T-helper 1 cell treated with Interleukin-12 subunit alpha and Interleukin-12 subunit beta and Interleukin-4 antibody, amounts not matched to agents 30 ng/mL and 1 ng/mL, for 36 hours (primary cell): ENCODE results near the gene LYPLA2. TPM values are rescaled to one million over a fixed set of nuclear protein-coding genes. Genes with fewer than 3 reads are reported as not detected.
"Not testable (repeated sequence)": the region's sequence is repeated elsewhere in the genome, so short reads cannot be mapped to it uniquely, and the experiment has no call there.

ENCODE experiments used
- intact Hi-C: fragments of 100-400 bp; cut with micrococcal nuclease; formaldehyde crosslinking; loops from one replicate; pipeline ENCODE4 v1.15.1; 2024
- total RNA-seq: library from RNA; stranded (reverse); gene quantifications from 2 replicates; pipeline ENCODE4 v1.2.3, GENCODE V29; 2022

The LYPLA2 gene
- total RNA-seq, 1 donor from 2014 or later = 89.3 TPM

- intact Hi-C loops = loop anchor here (1.0 to 2.0 kb wide), 7 partner anchors 13 to 202 kb away; partner anchors contain the start of genes ELOA, FUCA1, GALE and HMGCL
Observed at GRCh38 chr1:23777979-23778814, 12.7 kb upstream of the LYPLA2 start, which contains the start of gene PITHD1. Gene PITHD1, plus strand, starts transcription at chr1:23778418. Its CDS starts 98 bp downstream, at chr1:23778516.

- intact Hi-C loops = loop anchor here (2.0 kb wide), 1 partner anchor 37 kb away; the partner anchor contains the start of gene ELOA
Observed at GRCh38 chr1:23779826-23780371, 11.0 kb upstream of the LYPLA2 start.

GRCh38 chr1:23783141-23783540 is 7.8 kb upstream of the LYPLA2 start:
- intact Hi-C loops = not testable (repeated sequence)

- intact Hi-C loops = no loop called here
Observed at GRCh38 chr1:23784846-23785245, 6.1 kb upstream of the LYPLA2 start.

- intact Hi-C loops = no loop called here
Observed at GRCh38 chr1:23787701-23788100, 3.2 kb upstream of the LYPLA2 start.

- intact Hi-C loops = no loop called here
Observed at GRCh38 chr1:23788695-23789094, 2.2 kb upstream of the LYPLA2 start.

- intact Hi-C loops = loop anchor here (1.0 to 2.0 kb wide), 4 partner anchors 9 to 189 kb away; partner anchors contain the start of genes GALE, PITHD1 and SRSF10
Observed at GRCh38 chr1:23791516-23792047, 637 bp downstream of the LYPLA2 start.

- intact Hi-C loops = no loop called here
Observed at GRCh38 chr1:23792151-23792945, 1.4 kb downstream of the LYPLA2 start.

- intact Hi-C loops = no loop called here
Observed at GRCh38 chr1:23793018-23793781, 2.3 kb downstream of the LYPLA2 start.

GRCh38 chr1:23793861-23794731 is 3.2 kb downstream of the LYPLA2 start:
- intact Hi-C loops = no loop called here

- intact Hi-C loops = not testable (repeated sequence)
Observed at GRCh38 chr1:23794732-23795182, 3.8 kb downstream of the LYPLA2 start.

GRCh38 chr1:23795676-23796465 is 4.9 kb downstream of the LYPLA2 start:
- intact Hi-C loops = no loop called here

- intact Hi-C loops = no loop called here
Observed at GRCh38 chr1:23796466-23797271, 5.7 kb downstream of the LYPLA2 start.

- intact Hi-C loops = no loop called here
Observed at GRCh38 chr1:23797478-23798448, 6.8 kb downstream of the LYPLA2 start.

- intact Hi-C loops = no loop called here
Observed at GRCh38 chr1:23798662-23799142, 7.8 kb downstream of the LYPLA2 start.

- intact Hi-C loops = no loop called here
Observed at GRCh38 chr1:23799255-23799569, 8.3 kb downstream of the LYPLA2 start.
